Measurements from ENCODE around the gene CLTB.
"Not testable (repeated sequence)": the region's sequence is repeated elsewhere in the genome, so short reads cannot be mapped to it uniquely, and the experiment has no call there.

CLTB gene

DNA sequence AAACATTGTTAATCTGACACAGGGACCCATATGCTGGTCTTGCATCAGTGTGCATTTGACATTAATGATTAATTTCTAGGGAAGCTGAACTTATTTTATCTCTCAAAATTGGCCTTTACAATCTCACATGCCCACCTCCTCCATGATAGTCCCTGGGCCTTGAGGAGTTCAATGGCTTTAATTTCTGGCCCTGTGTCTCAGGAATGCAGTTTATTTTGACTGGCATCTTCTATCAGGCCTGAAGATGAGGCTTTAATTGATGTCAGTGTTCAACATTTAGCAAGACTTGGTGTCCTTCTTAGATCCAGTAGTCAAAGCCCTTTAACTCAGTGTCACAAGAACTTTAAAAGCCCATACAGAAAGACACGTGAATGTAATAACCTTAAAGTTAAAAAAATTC lies 10.5 kb upstream of the CLTB start:
- no peak for DNase-seq

- DNase-seq, result no peak
Measured at GRCh38 chr5:176425791-176426190, 9.5 kb upstream of the CLTB start.

- DNase-seq, result peak; percentile 13
Measured at GRCh38 chr5:176425138-176425537, 8.8 kb upstream of the CLTB start.

DNA sequence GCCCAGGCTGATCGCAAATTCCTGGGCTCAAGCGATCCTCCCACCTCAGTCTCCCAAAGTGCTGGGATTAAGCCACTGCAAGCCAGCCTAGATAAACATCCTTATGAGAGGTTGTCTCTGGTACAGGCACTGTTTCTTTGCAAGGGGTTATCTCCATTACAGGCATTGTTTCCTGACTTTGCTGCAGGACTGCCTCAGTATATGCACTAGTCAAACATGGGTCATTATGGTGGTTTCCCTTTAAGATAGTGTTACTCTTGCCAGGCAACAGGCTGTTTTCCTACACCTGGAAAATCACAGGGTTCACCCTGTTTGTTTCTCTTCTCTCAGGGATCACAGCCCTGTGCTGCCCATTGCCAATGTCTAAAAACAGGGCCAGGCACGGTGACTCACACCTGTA lies 7.8 kb upstream of the CLTB start:
- DNase-seq, result no peak

DNA sequence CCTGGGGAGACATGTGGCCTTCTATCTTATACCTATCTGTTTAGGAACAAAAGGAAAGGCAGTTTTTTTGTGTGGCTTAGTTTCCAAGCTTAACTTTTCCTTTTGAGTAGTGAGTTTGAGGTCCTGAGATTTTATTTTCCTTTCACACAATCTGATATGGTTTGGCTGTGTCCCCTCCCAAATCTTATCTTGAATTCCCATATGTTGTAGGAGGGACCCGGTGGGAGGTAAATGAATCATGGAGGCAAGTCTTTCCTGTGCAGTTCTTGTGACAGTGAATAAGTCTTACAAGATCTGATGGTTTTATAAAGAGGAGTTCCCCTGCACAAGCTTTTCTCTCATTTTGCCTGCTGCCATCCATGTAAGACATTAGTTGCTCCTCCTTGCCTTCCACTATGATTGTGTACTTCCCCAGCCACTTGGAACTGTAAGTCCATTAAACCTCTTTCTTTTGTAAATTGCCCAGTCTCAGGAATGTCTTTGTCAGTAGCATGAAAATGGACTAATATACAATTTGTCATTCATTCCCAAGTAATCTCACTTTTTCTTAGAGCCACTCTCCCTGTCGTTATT lies 4.7 kb upstream of the CLTB start:
- no peak for DNase-seq

DNA sequence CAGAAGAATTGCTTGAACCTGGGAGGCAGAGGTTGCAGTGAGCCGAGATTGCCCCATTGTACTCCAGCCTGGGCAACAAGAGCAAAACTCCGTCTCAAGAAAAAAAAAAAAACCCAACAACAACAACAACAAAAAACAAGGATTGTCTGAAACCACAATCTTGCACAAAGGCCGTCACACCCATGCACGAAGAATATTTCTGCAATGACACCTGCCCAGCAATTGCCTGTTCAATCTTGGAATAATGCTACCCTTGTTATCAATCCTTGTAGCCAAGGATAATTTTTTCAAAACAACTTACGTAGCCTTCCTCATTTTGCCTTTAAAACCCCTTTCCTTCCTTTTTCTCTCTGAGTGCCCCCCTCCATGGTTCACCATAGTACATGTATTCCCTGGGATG lies 3.7 kb upstream of the CLTB start:
- DNase-seq, result no peak

DNA sequence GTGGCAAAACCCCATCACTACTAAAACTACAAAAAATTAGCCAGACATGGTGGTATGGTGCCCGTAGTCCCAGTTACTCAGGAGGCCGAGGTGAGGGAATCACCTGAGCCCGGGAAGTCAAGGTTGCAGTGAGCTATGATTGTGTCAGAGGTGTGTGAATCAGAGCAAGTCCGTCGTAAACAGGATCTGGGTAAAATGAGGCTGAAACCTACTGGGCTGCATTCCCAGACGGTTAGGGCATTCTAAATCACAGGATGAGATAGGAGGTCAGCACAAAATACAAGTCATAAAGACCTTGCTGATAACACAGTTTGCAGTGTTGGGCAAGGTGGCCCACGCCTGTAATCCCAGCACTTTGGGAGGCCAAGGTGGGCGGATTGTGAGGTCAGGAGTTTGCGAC lies 1.9 kb upstream of the CLTB start:
- no peak for DNase-seq

DNA sequence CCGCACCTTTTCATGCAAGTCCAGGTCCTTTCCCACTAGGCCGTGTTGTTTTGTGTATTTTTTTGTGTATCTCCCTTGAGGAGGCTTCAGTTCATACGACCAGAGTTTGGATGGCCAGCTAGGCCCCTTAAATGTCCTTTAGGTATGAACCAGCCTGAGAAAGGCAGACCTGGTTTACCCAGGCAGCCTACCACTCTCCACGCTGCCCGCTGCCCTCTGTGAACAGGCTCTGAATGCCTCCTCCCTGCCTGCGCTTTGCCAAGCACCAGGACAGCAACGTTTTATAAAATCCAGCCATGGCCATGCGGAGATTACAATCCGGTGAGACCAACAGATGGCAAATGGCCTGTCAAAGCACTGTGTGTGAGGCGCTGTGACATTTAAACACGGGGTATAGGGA lies 626 bp upstream of the CLTB start:
- DNase-seq, result no peak

GRCh38 chr5:176415240-176415951 lies 943 bp downstream of the CLTB start:
- DNase-seq, result no peak

DNA sequence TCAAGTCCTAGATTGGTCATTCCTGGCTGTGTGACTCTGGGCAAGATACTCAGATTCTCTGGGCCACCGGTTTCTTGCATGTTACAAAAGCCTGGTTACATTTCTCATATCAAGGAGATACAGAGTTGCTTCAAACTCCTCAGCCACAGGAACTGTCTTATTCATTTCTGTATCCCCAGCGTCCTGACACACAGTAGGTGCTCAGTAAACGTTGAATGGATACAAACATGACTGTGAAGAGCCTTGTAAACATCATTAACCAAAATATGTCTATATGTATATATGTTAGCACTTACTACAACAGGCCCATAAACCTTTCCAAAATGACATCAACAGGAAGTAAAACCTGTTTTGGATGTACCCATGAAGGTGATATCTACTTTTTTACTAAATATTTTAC lies 1.6 kb downstream of the CLTB start:
- no peak for DNase-seq

DNA sequence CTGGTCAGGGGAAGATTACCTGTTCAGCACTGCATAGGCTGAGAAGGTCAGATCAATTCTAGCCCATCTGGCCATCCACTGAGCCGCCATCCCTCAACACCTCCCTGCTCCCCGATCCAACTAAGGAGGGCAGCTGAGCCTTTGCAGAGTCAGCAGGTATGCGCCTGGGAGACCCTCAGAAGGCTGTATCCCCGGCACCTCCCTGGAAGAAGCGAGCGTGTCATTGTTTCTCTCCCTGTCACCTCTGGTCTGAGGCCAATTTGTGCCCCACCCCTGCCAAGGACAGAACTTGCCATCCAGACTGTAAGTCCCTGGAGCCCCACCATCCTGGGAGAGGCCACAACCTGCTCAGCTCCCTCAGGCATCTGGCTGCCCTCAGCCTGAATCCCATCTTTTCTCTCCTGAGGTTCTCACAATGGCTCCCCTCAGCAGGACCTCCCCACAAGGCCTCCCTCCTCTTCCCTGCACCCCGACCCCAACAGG lies 2.6 kb downstream of the CLTB start:
- DNase-seq, result no peak

DNA sequence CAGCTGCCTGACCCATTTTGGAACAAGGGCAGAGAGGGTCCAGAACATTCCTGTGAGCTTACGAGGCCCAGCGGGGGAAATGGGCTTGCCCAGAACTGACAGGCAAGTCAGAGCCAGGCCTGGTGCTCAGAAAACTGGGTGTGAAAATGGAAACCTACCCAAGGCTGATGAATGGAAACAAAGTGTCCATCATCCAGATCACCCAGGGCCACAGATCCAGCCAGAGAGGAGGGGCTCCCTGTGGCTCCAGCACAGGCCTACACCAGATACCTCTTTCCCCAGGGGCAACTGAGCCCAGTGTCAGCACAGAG lies 3.1 kb downstream of the CLTB start:
- DNase-seq, result no peak

- no peak for DNase-seq
Measured at GRCh38 chr5:176412517-176413254, 3.7 kb downstream of the CLTB start.

DNA sequence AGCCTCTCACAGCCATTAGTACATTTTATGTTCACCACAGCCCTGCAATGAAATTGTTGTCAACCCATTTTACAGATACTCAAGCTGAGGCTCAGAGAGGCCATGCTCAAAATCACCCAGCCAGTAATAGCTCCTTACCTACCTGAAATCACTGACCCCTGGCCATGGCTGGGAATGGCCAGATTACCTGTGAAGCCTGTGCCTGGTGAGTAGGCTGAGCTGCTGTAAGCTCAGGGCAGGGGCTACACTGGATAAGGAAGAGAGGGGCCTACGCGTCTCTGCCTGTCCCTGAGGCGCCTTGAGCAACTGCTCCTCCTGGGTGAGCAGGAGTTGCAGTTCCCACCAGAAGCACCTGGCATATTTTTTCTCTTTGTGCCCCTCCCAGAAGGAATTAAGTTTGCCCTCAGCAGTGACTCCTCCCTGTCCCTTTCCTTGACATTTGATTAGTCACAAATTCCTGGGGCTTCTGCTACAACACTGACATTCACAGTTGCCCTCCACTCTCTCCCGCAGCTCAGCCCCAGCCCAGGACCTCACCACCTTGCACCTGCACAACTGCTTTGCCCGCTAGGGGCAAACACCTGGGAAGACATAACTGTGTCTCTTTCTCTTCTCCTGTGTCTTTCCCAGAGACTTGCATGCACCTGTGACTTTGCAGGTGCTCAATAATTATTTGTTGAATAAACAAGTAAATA lies 5.7 kb downstream of the CLTB start:
- no peak for DNase-seq

DNA sequence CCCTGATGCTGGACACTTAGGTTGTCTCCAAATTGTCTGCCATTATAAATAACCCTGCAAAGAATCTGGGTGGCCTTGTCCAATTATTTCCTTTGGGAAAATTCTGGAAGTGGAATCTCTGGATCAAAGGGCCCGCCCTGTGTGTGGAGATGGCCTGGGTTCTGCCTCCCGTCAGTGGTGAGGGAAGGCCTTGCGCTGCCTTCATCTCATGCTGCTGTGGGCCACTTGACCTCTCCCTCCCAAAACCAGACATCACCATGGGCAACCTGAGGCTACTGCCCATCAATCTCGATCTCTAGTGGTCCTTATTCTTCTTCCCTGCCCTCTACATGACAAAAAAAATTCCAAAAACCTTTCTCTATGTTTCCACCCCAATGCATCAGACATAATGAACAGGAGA lies 6.6 kb downstream of the CLTB start:
- DNase-seq, result no peak

DNA sequence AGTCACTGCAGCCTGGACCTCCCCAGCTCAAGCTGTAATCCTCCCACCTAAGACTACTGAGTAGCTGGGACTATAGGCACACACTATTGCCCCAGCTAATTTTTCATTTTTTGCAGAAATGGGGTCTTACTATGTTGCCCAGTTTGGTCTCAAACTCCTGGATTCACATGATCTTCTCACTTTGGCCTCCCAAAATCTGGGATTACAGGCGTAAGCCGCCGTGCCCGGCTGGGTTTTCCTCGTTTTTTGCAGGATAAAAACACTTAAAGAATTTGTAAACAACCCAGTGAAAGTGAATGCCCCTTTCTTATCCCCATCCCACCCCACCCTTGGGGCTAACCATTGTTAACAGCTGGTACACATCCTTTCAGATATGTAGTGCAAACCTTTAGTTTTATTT lies 7.7 kb downstream of the CLTB start:
- no peak for DNase-seq

GRCh38 chr5:176408252-176408573 lies 8.1 kb downstream of the CLTB start:
- DNase-seq, result not testable (repeated sequence)

- no peak for DNase-seq
Measured at GRCh38 chr5:176407456-176408251, 8.7 kb downstream of the CLTB start.

- DNase-seq, result no peak
Measured at GRCh38 chr5:176406436-176407052, 9.8 kb downstream of the CLTB start.

- DNase-seq, result no peak
Measured at GRCh38 chr5:176405656-176406435, 10.5 kb downstream of the CLTB start.

All from fibroblast of skin of scalp (primary cell).